Astrocyte of the cerebellum (primary cell): ENCODE measurements around the gene PRKRIP1.
"Not testable (repeated sequence)": the region's sequence is repeated elsewhere in the genome, so short reads cannot be mapped to it uniquely, and the experiment has no call there.

Experiments
- DNase-seq: peaks from one replicate; pipeline ENCODE4 v3.0.0-alpha.2; 2011; ENCODE audit warnings: low read depth
- H3K4me3 ChIP-seq: 2 replicates; pipeline ENCODE4 v1.5.1; 2011; ENCODE audit warnings: mild to moderate bottlenecking, low read depth, low read length, moderate library complexity
- in situ Hi-C: cut with HindIII; loops from 2 replicates; pipeline ENCODE4 v1.10.0; 2017; ENCODE audit warnings: low sequenced_read_pairs
- TF ChIP-seq, protein P1 (sequence below): IDR thresholded peaks from 2 replicates; pipeline ENCODE4 v1.5.1; 2012; ENCODE audit warnings: low read length, low read depth, moderate library complexity, mild to moderate bottlenecking; ENCODE audit errors: missing control alignments

PRKRIP1 gene

DNA sequence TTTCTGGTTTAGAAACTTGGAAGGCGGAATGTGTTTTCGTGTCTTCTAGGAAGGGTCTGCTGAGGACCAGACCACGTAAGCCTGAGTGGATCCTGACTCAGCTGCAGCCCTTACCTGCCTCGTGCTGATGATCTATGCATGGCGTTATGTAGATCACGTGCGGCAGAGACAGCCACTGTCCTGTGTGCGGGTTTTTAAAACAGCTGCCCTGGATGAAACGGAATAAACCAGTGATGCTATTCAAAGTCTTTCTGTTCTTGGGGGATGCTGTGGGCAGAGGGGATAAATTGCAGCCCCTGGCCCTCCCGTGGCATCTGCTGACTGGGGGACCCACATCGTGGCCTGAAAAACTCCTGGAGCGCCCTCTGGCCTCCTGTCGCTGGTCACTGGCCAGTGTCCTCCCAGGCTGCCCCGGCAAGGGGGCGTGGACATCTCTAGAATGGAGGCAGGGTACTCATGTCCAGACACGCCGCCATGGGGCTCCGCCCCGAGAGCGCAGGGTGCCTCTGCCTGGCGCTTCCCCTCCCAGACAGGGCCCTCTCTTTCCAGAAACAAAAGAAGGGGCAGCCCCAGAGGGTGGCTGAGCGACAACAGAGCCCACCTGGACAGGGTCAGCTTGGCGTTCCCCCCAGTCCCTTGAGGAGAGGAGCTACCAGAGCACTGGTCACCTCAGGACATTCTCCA, 55.4 kb downstream of the PRKRIP1 start:
- in situ Hi-C loops: no loop called here
- no peak overlapping the region for H3K4me3 ChIP-seq
- TF ChIP-seq, protein P1, sequence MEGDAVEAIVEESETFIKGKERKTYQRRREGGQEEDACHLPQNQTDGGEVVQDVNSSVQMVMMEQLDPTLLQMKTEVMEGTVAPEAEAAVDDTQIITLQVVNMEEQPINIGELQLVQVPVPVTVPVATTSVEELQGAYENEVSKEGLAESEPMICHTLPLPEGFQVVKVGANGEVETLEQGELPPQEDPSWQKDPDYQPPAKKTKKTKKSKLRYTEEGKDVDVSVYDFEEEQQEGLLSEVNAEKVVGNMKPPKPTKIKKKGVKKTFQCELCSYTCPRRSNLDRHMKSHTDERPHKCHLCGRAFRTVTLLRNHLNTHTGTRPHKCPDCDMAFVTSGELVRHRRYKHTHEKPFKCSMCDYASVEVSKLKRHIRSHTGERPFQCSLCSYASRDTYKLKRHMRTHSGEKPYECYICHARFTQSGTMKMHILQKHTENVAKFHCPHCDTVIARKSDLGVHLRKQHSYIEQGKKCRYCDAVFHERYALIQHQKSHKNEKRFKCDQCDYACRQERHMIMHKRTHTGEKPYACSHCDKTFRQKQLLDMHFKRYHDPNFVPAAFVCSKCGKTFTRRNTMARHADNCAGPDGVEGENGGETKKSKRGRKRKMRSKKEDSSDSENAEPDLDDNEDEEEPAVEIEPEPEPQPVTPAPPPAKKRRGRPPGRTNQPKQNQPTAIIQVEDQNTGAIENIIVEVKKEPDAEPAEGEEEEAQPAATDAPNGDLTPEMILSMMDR: no peak
- no peak for DNase-seq

DNA sequence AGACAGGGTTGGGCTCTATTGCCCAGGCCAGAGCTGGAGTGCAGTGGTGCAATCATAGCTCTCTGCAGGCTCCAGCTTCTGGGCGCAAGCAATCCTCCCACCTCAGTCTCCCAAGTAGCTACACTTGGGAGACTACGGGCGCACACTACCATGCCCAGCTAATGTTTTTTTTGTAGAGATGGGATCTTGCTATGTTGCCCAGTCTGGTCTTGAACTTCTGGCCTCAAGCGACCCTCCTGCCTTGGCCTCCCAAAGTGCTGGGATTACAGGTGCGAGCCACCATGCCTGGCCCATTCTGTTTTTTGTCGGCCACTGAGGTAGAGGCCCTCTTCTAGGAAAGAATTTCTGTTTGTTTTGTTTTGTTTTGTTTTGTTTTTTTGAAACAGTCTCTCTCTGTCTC, 56.3 kb downstream of the PRKRIP1 start:
- TF ChIP-seq, protein P1: no peak
- no peak for DNase-seq
- no peak overlapping the region for H3K4me3 ChIP-seq
- in situ Hi-C loops: no loop called here

GRCh38 chr7:102453319-102453718, 57.2 kb downstream of the PRKRIP1 start:
- no peak for DNase-seq
- in situ Hi-C loops: no loop called here
- H3K4me3 ChIP-seq: no peak overlapping the region
- TF ChIP-seq, protein P1: no peak

DNA sequence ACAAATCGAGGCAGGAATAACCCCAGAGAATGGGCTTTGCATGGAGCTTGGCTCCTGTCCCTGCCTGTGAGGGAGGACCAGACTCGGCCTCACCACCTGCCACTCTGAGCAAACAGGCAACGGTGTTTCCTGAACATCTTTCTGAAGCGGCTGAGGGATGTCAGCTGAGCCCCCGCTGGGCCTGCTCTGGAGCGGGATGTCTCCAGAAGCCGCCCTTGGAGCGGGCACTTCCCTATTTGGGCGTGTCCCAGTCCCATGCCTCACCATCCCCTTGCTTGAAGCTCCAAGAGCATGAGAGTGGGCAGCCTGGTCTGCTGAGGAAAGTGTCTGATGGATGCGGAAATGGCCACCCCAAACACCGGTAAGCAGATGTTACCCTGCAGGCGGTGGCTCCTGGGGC, 58.3 kb downstream of the PRKRIP1 start:
- TF ChIP-seq, protein P1: no peak
- no peak overlapping the region for H3K4me3 ChIP-seq
- in situ Hi-C loops: no loop called here
- DNase-seq: no peak

- DNase-seq, in situ Hi-C loops, H3K4me3 ChIP-seq: not testable (repeated sequence)
Measured at GRCh38 chr7:102454932-102455331, 58.8 kb downstream of the PRKRIP1 start.

GRCh38 chr7:102455596-102455995, 59.4 kb downstream of the PRKRIP1 start:
- no peak for DNase-seq
- in situ Hi-C loops: no loop called here
- TF ChIP-seq, protein P1: no peak
- no peak overlapping the region for H3K4me3 ChIP-seq

DNA sequence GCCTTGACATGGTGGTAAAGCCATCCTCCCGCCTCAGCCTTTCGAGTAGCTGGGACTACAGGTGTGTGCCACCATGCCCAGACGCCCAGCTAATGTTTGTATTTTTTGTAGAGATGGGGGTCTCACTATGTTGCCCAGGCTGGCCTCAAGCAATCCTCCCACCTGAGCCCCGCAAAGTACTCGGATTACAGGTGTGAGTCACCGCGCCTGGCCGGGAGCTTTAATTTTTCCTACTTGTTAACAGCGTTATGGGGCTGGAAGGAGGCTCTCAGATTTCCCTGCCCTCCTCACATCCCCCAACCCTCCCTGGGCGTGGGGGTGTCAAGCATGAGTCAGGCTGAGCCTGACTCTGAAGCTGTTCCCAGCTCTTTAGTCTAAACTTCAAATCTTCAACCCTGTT, 60.2 kb downstream of the PRKRIP1 start:
- in situ Hi-C loops: no loop called here
- no peak for DNase-seq

More for the DNA sequence above, 60.2 kb downstream of the PRKRIP1 start:
- no peak overlapping the region for H3K4me3 ChIP-seq
- TF ChIP-seq, protein P1: no peak
